HL-60/S4 treated with retinoic acid at 250 ng/mL for 4 days and 3 days (cell line): ENCODE measurements around the gene PPARG.
"Not testable (repeated sequence)": the region's sequence is repeated elsewhere in the genome, so short reads cannot be mapped to it uniquely, and the experiment has no call there.

ENCODE experiments used
- in situ Hi-C: fragments of 300-500 bp; cut with MboI; formaldehyde crosslinking; loops from 2 replicates; pipeline ENCODE4 v1.7.0; 2022; ENCODE audit warnings: low sequenced_read_pairs

Gene PPARG

DNA sequence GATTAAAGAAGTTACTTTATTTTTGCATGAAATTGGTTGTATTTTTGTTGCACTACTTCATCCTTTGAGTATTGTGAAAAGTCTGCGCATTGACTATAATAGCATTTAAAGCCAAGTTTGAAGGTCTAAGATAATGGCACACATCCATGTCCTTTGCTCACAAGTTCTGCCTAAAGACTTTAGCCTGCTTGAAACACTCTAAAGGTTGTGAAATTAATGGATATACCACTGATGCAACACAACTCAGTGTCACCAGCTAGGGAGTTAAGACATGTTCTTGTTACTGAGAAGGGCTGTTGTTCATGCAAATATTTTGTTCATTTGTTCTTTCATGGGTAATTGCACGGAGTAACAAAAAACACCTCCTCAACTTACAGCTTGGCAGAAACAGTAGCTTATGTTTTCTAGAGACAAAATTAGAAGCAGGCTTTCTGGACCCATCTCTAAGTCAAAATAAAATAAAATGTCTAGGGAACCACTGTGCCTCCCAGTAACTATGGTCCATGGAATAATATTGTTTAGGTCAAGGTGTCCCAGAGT, 83.9 kb downstream of the PPARG start:
- in situ Hi-C loops: no loop called here

DNA sequence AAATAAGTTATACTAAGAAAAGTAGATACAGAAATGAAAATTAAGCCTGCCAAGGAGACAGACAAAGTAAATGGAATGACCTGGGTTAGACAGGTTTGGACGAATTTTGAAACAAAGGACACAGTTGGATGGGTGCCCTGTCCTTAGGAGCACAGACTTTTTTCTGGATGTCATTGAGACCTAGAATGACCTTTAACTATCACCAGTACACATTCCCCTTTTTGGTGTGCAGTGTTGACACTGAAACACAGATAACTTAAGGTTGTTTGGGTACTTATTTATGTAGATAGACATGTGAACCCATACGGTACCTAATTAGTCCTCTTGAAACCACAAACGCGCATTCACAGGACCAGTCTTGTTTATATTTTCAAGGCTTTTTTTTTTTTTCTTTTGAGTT, 86.7 kb downstream of the PPARG start:
- in situ Hi-C loops: no loop called here

DNA sequence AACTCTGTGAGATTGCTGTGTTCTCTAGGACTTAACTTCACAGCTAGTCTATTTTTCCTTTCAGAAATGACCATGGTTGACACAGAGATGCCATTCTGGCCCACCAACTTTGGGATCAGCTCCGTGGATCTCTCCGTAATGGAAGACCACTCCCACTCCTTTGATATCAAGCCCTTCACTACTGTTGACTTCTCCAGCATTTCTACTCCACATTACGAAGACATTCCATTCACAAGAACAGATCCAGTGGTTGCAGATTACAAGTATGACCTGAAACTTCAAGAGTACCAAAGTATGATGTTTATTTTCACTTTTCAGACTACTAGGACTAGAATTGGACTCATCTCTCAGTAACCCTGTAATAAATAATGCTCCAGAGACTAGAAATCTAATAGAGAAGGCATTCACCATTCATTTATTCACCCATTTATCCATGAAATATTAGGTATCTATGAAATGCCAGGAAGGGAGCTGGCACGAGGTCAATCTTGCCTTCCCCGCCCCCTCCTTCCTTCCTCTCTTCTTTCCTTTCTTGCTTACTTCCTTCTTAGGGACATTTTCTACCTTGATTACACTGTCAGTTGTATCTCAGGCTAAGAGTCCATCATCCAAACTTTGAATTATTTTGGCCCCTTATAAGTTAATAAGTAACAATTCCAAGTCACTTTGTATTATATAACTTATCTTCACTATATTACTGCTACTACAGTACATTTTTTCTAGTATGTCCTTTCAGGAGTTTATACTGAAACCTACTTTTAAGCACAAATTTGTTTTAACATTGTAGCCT, 91.0 kb downstream of the PPARG start:
- in situ Hi-C loops: no loop called here

DNA sequence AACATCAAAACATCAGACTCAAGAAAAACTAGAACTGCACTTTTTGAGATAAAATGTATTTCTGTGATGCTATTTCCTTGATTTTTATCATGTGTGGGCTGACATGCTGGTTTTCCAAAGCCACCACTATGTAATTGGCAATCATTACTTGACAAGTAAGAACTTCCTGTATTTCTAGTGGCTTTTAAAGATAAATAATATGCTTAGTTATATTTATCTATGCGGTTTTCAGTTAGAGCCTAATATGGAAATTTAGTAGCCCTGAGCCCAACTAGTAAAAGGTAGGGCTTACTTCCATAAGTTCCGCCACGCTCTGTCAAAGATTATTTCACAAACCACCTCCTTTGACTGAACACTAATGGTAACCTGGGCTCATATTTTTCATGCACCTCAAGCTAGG, 91.6 kb downstream of the PPARG start:
- in situ Hi-C loops: no loop called here

DNA sequence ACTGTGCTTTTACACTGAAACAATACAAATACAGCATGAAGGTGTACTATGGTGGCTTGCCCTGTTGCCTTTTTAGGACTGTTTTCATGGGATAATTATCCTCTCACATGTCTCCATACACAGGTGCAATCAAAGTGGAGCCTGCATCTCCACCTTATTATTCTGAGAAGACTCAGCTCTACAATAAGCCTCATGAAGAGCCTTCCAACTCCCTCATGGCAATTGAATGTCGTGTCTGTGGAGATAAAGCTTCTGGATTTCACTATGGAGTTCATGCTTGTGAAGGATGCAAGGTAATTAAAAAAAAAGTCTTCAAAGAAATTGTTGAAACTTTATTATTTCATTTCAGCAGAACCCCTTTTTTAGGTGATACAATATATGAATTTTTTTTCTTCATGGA, 92.3 kb downstream of the PPARG start:
- in situ Hi-C loops: no loop called here

DNA sequence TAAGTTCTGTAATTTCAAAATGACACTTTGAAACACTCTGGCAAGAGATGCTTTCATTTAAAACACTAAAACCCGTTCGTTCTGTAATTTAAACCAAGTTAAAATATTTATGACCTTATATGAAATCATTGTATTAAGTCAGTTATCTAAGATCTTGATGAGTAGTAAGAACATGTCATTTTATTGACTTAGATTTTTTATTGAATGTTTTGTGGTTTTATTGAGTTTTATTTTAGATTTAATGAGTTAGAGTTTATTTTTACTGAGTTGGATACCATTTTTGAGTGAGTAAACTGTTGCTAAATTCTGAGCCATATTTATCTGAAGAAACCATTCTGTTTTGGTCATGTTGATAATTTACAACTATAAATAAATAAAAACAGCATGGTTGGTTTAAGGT, 94.3 kb downstream of the PPARG start:
- in situ Hi-C loops: no loop called here

DNA sequence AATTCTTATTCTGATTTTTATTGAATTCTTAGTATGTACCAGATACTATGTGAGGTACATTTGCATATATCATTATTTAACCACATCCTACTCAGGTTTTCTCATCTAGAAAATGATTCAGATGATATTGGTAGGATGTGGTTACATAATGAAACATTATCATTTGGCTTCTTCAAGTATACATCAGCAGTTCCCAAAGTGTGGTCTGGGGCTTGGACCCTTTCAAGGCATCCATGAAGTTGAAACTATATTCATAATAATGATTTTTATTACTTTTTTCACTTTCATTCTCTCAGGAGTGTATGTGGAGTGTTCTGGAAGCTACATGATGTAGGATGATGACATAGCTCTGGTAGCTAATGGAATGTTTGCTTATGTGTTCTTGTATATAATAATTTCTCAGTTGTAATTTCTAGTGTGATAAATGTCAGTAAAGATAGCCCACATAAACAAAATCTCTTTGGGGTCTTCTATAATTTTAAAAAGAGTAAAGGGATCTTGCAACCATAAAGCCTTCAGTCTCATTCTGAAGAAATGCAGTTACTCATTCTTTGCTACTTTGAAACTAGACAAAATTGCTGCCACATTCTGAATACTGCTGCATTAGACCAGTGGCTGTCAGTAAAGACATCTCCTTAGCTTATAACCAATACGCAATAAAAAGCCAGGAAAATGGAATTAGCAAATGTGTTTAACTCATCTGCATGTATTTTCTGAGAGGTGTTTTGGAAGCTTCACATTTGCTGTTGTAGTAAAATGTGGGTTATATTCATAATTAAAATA, 95.8 kb downstream of the PPARG start:
- in situ Hi-C loops: no loop called here

DNA sequence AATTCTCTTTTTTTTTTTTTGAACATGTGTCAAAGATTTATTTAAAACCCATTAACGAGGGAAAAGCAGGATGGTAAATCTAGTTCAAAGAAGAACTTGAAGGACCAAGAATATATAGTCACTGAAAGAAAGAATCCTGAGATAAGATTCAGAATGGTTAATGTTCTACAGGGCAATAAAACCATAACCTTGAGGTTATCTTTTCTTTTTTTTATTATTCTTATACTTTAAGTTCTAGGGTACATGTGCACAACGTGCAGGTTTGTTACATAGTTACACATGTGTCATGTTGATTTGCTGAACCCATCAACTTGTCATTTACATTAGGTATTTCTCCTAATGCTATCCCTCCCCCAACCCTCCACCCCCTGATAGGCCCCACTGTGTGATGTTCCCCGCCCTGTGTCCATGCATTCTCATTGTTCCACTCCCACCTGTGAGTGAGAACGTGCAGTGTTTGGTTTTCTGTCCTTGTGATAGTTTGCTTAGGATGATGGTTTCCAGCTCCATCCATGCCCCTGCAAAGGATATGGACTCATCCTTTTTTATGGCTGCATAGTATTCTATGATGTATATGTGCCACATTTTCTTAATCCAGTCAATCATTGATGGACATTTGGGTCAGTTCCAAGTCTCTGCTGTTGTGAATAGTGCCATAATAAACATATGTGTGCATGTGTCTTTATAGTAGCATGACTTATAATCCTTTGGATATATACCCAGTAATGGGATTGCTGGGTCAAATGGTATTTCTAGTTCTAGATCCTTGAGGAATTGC, 97.8 kb downstream of the PPARG start:
- in situ Hi-C loops: not testable (repeated sequence)

DNA sequence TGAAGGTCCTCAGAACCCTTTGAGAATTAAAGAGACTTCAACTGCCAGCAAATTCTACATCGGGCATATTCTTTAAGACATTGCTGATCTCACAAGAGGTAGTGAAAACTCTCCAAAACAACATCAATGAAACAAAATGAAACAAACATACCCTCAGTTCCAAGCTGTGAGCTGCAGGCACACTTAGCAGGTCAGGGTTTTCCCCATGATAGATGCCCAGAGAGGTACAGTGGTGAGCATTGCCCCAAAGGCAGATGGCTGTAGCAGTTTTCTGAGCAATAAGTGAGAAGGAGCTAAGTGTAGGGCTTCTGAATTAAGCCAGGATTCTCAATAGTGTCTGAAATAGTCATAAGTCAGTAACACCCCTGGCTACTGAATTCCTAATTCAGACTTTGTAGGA, 99.3 kb downstream of the PPARG start:
- in situ Hi-C loops: no loop called here

DNA sequence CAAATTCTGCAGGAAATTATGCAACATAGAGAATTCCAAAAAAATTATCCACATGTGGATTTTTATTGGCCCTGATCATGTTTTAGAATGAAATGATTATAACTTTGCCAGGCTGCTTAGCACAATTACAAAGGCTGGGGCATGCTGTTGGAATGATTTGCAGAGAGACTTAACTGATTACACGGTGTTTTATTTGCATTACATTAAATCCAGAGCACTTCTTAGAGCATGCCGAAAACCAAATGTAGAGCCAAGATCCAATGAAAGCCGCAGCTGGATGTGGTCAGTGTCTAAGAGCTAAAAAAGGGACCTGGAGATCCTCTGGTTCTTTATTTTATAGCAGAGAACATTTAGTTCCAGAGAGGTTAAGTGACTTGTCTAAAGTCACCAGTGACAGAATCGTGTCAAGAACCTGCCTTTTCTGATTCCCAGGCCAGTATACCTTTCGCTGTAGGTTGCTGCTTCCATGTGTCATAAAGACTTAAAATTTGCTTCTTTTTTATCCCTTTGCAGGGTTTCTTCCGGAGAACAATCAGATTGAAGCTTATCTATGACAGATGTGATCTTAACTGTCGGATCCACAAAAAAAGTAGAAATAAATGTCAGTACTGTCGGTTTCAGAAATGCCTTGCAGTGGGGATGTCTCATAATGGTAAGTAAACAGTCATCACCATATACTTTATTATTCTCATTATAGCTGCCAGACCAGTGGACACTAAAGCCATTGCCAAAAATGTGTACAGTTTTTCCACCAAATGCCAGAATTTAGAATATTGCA, 103.4 kb downstream of the PPARG start:
- in situ Hi-C loops: no loop called here

DNA sequence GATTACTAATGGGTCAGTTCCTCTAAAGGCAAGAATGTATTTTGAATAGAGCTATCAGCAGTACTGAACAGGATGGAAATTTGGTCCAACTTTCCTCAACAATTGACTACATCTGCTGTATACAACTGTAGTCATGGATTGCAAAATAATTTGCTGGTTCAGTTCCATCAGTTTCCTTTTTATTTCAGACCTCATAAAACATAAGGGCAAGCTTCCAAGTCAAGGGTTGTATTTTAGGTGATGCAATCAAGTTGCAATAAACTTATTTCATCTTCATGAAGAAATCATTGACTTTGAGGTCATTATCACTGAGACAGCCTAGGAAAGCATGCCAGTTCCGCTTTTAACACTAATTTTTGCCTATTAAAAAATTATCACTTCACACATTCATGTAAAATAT, 105.0 kb downstream of the PPARG start:
- in situ Hi-C loops: no loop called here

DNA sequence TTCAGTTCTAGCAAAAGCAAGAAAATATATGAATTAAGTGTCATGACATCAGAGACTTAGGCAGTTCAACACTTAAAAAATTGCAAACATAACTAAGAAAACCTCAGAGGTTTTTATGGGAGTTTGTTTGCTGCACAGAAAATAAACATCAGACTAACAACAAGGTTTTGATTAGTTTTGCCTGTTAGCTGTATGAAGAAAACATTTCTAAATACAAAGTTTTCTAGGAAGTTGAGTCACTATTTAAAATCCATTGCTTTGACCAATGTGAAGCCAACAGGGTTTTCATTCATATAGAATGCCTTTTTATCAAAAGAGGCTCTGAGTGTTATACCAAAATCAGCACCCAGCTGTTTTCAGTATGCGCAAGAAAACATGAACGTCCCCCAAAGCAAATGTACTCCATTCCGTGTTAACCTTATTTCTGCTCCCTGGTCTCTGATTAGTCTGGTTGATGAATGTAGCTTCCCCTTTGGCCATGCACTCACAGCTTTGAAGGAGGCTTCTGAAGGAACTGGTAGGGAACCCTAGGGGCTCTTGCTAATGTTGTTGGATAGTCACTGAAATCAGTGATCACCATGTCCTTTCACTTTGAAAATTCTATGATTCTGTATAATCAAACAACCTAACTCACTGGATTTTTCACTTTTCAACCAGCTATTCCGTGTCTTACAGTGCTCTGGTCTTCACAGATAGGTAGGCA, 105.8 kb downstream of the PPARG start:
- in situ Hi-C loops: no loop called here

DNA sequence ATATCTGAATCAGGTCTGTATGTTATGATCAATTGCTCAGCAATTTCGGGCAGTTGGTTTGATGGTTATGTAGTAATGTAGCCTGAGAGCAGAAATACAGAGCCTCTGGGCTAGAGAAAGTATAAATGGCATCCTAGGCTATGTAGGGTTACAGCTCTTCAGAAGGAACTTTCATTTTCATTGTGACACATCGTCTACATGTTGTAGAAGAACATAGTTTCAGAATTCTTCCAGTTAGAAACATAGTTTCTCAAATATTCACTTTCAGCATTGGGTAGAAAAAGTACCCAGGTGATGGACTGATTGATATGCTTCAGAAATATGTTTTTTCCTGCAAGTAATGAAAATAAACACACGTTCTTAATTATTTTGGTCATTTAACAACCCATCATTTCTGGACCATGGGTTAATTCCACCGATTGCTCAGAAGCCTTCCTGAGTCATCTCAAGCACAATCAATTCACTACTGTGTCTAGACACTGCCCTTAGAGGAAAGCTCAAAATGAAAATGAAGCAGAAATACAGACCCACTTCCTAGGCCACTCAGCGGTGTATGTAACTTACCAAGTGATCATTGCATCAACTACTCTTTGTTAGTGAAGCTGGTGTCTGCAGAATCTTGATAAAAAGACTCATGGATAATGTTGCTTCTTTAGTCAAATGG, 106.6 kb downstream of the PPARG start:
- in situ Hi-C loops: no loop called here

DNA sequence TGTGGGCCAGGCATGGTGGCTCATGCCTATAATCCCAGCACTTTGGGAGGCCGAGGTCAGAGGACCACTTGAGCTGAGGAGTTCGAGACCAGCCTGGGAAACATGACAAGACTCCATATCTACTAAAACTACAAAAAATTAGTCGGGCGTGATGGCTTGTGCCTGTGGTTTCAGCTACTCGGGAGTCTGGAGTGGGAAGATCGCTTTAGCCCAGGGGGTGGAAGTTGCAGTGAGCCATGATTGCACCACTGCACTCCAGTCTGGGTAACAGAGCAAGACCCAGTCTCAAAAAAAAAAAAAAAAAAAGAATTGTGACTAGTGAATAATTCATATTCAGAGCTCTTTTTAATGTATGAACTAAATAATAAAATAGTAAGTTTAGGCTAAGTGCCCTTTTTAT, 107.6 kb downstream of the PPARG start:
- in situ Hi-C loops: no loop called here

DNA sequence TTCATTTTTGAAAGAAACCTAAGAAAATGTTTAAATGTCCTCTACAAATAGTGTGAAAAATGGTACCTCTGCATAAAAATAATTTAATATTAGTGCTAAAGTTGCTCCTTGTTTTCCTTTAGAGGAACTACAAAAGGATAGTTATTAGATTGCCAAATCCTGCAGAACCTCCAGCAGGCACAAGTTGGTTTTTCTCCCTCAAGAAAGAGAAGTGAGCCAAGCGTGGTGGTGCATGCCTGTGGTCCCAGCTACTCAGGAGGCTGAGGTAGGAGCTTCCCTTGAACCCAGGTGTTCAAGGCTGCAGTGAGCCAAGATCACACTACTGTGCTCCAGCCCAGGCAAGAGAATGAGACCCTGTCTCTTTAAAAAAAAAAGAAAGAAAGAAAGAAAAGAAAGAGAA, 110.4 kb downstream of the PPARG start:
- in situ Hi-C loops: no loop called here

DNA sequence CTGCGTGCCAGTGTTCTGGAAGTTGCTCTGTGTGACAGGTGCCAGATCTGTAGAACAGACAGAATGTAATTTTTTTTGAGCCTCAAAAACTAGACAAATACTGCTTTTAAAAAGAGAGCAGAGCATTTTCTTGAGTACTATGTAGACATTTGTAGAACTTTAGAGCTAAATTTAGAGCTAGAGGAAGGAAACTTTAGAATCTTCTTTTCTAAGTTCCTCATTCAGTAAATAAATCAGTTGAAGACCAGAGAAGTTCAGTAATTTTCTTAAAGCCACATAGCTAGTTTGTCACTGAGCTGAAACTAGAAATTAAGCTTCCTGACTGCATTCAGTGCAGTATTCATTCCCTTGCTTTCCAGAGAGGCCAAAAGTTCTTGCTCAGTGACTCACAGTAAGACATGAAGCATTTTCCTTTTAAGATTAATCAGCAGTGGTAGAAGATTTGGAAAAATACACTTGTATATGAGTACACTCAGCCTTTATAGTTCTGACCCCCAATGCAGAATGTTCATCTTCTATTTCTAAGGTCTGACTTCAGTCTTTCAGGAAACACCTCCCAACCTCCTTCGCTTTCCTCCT, 111.8 kb downstream of the PPARG start:
- in situ Hi-C loops: no loop called here

DNA sequence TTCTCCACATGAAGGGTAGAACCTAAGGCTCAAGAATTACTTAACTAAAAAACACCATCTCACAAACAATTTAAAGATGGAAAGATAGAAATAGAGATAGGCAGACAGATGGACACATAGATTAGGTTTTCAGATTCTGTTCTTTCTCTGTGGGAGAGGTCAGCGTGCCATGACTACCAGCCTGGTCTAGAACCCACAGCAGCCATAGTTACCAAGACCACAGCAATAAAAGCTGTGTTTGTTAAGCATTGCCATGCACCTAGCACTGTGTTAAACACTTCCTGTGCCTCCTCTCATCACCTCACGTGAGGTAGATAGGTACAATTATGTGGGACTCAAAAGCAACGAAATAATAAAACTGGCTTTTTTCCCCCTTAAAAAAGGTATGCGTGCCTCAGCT, 112.3 kb downstream of the PPARG start:
- in situ Hi-C loops: no loop called here

DNA sequence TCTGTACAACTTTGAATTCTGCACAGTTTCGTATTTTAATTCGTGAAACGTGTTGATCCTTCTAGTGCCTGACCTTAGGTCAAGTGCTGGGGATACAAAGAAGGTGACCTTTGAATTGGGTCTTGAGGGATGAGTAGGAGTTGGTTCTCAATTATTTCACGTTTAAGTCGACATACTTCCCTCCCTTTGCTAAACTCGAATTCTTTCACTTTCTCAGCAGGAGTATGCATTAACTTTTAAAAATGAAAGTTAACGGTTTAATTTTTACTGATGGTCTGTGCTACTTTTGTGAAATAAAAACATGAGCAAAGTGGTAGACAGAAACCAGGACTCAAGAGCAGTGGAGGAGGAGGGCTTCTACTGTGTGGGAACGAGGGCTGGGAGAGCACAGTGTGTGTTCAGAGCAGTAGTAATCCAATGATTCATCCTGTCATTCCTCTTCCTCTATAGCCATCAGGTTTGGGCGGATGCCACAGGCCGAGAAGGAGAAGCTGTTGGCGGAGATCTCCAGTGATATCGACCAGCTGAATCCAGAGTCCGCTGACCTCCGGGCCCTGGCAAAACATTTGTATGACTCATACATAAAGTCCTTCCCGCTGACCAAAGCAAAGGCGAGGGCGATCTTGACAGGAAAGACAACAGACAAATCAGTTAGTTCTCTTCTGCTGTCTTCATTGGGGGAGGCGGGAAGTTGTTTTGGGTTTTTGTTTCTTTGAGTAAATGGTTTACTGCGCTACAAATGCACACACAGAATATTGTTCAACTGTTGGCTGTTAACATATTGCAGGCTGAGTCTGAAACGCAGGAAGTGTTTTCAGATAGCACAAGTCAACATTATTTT, 116.8 kb downstream of the PPARG start:
- in situ Hi-C loops: no loop called here
